ENCODE results near the gene TSKS.

- TF ChIP-seq, protein P1, sequence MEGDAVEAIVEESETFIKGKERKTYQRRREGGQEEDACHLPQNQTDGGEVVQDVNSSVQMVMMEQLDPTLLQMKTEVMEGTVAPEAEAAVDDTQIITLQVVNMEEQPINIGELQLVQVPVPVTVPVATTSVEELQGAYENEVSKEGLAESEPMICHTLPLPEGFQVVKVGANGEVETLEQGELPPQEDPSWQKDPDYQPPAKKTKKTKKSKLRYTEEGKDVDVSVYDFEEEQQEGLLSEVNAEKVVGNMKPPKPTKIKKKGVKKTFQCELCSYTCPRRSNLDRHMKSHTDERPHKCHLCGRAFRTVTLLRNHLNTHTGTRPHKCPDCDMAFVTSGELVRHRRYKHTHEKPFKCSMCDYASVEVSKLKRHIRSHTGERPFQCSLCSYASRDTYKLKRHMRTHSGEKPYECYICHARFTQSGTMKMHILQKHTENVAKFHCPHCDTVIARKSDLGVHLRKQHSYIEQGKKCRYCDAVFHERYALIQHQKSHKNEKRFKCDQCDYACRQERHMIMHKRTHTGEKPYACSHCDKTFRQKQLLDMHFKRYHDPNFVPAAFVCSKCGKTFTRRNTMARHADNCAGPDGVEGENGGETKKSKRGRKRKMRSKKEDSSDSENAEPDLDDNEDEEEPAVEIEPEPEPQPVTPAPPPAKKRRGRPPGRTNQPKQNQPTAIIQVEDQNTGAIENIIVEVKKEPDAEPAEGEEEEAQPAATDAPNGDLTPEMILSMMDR (IDR thresholded peaks at IDR 0.05), result no peak
- TF ChIP-seq POLR2A (IDR thresholded peaks at IDR 0.05), result no peak
- TF ChIP-seq POLR2AphosphoS5 (IDR thresholded peaks at IDR 0.05), result no peak
These were observed 1.2 kb upstream of the TSKS start for GRCh38 chr19:49764341-49764740.

All from sigmoid colon (tissue), 4 donors.